Naive B cell (primary cell): ENCODE results near the gene AP3B1. TPM values are rescaled to one million over a fixed set of nuclear protein-coding genes. Genes with fewer than 3 reads are reported as not detected.
A peak's percentile ranks its signal among the peaks of the same experiment; 100 is the strongest.

Source experiments
- ATAC-seq, 2 donors: fragments of 150-1000 bp; cut with Tn5 transposase; 2 replicates each; pipeline ENCODE4 v1.10.0; 2021; ENCODE audit warnings: low read depth in 2 of 2, mild to moderate bottlenecking in 2 of 2, moderate library complexity in 2 of 2
- DNase-seq: peaks from one replicate; pipeline ENCODE4 v3.0.0; 2022
- H3K27ac Mint-ChIP-seq, 6 donors: one replicate each; pipeline ENCODE4 v1.8.0; 2020 to 2022; ENCODE audit warnings: mild to moderate bottlenecking in 6 of 6, mixed read lengths in 6 of 6, moderate library complexity in 5 of 6, inconsistent platforms in 2 of 6
- H3K27me3 Mint-ChIP-seq, 3 donors: one replicate each; pipeline ENCODE4 v1.8.0; 2021 to 2022; ENCODE audit warnings: mixed read lengths in 3 of 3, mild to moderate bottlenecking in 1 of 3
- H3K36me3 Mint-ChIP-seq, 2 donors: one replicate each; pipeline ENCODE4 v1.8.0; 2020 to 2022; ENCODE audit warnings: mixed read lengths in 2 of 2, inconsistent platforms in 1 of 2, mild to moderate bottlenecking in 1 of 2
- H3K4me1 Mint-ChIP-seq, 3 donors: one replicate each; pipeline ENCODE4 v1.8.0; 2020 to 2022; ENCODE audit warnings: mixed read lengths in 3 of 3, inconsistent platforms in 1 of 3, mild to moderate bottlenecking in 1 of 3, moderate library complexity in 1 of 3
- H3K4me3 Mint-ChIP-seq, 8 donors: one replicate each; pipeline ENCODE4 v1.8.0; 2020 to 2022; ENCODE audit warnings: mild to moderate bottlenecking in 8 of 8, mixed read lengths in 8 of 8, moderate library complexity in 8 of 8, inconsistent platforms in 2 of 8
- H3K9me3 Mint-ChIP-seq, 7 donors: one replicate each; pipeline ENCODE4 v1.8.0; 2020 to 2022; ENCODE audit warnings: mixed read lengths in 7 of 7, mild to moderate bottlenecking in 5 of 7, inconsistent platforms in 2 of 7, moderate library complexity in 1 of 7
- polyA plus RNA-seq, 6 donors: library from polyadenylated mRNA; unstranded; fragments of 300-500 nt; fragmentation: Illumina TruSeq; gene quantifications; one replicate each; pipeline ENCODE4 v1.2.3, GENCODE V29; 2021; ENCODE audit warnings: low read depth in 6 of 6

The AP3B1 gene
- polyA plus RNA-seq, 6 donors from 2014 or later = 57.1 to 152 (median 98.9) TPM

DNA sequence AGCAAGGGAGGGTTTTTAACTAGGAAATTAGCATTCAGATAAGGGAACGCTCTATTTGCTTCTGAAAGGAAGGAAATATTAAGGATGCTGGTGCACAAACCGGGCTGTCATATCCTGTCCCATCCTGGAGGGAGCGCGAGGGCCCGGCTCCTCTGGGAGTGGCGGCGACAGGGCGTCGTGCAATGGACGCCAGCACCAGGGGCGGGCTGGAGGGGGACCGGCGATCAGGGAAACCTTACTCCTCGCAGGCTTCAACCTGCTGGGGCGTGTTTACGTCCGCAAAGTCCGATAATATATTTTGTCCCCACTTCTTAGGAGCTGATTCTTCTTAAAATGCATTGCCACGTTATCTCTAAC is 321.3 kb downstream of the AP3B1 start:
- Mint-ChIP-seq H3K36me3 (no peaks in the 10 kb centered on the region), H3K27me3 (peaks cover 63 to 84% (median 75%) of the 10 kb centered on the region in 3 donors), H3K9me3 (peaks cover 0 to 2% (median 0%) of the 10 kb centered on the region in 7 donors), H3K4me1 (peaks cover 12 to 24% (median 18%) of the 10 kb centered on the region in 3 donors), H3K27ac (peak overlapping the region in 2 of 6 donors; percentile 51 to 88), H3K4me3 (peak overlapping the region; percentile 65 to 90 (median 85))
- DNase-seq = no peak
- no peak for ATAC-seq

DNA sequence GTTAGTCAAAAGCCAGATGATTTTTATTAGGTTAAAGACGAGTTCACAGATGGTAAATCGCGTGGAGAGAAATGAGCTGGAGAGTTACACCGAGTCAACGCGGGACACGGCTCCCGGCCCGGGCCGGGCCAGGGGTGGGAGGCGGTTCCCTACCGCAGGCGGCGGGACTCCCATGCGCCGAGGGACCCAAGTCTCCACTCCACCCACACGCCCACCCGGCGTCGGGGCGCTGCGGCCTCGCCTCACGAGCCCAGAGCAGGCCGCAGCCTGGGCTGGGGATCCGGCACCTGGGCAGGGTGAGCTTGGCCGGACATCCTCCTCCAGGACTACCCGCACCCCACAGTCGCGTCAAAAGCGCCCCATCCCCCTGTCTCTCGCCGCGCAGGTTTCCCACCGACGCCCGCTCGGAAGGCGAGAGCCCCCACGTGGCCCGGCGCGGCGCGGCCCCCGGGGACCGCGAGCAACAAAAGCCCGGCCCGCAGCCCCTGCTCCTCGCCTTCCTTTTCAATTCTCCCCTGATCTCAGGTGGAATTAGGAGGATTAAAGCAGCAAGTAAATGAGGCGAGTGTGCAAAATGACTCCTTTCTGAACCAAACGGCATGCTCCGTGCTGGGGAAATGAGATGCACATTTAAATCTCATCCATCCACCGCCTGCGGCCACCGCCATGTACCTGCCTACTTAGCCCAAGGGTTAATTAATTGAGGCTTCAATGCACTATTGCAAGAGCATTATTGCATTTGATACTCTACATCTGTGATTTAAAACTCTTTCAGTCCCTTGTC is 321.8 kb downstream of the AP3B1 start:
- peaks cover 0 to 2% (median 0%) of the 10 kb centered on the region in 7 donors for H3K9me3 Mint-ChIP-seq
- H3K4me3 Mint-ChIP-seq = peak overlapping the region; percentile 65 to 90 (median 85)
- peak; percentile 79 to 80 for ATAC-seq
- H3K36me3 Mint-ChIP-seq = no peaks in the 10 kb centered on the region
- H3K27me3 Mint-ChIP-seq = peaks cover 60 to 80% (median 72%) of the 10 kb centered on the region in 3 donors
- H3K27ac Mint-ChIP-seq = peak overlapping the region in 2 of 6 donors; percentile 51 to 88
- H3K4me1 Mint-ChIP-seq = peaks cover 12 to 24% (median 18%) of the 10 kb centered on the region in 3 donors
- DNase-seq = peak; percentile 26

DNA sequence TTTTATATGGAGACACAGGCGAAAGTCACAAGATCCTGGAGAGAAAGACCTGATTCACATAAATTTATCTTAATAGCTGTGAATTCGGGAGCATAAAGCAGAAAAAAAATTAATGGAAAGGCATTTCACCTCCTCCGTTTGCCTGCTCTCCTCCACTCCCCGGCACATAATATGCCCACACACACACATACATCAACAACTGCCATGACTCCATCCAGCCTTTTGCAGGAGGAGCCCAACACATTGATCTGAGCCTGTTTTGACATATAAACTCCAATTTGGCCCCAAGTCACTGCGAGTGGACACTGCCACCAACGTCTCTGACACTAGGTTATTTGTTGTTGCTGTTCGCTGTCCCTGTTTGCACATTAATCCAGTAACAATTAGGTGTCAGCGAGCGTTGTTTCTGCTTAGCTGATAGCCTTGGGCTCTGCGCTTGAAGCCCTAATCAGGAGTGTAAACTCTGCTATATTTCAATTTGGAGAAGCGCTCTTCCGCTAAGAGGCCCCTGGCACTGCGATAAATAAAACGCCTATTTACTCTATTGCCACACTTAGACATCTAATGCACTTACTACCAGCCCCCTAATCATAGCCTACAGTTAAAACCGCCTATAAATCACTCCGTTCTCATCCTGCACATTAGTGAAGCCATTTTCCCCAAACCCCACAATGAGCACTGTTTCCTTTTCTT is 322.6 kb downstream of the AP3B1 start:
- DNase-seq (peak; percentile 9), ATAC-seq (peak; percentile 30 to 32)
- H3K4me3 Mint-ChIP-seq = peak overlapping the region; percentile 57 to 84 (median 78)
- H3K27me3 Mint-ChIP-seq = peaks cover 58 to 74% (median 66%) of the 10 kb centered on the region in 3 donors
- H3K9me3 Mint-ChIP-seq = peaks cover 0 to 2% (median 0%) of the 10 kb centered on the region in 7 donors
- peaks cover 12 to 24% (median 18%) of the 10 kb centered on the region in 3 donors for H3K4me1 Mint-ChIP-seq
- H3K36me3 Mint-ChIP-seq = peaks cover 0 to under 1% of the 10 kb centered on the region in 2 donors
- H3K27ac Mint-ChIP-seq = no peak overlapping the region

DNA sequence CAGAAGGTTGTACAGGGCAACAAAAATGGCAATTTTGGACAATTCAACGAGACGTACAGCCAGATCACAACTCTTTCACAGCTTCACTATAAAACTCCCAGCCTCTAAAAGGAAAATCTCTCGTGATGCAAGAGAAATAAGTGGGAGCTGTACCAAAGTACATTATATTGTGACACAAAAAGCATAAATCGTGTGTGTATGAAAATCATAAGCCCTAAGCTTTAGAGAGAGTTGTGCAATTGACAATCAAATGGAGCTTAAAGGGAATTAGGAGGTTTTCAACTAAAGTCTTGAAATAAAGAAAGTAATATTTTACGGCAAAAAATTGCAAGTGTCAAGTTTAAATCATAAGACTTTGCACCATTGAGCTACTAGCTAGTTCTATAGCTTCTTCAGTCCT is 323.6 kb downstream of the AP3B1 start:
- ATAC-seq = no peak
- Mint-ChIP-seq H3K27ac (no peak overlapping the region), H3K4me1 (peaks cover 12 to 24% (median 18%) of the 10 kb centered on the region in 3 donors), H3K4me3 (no peak overlapping the region), H3K27me3 (peaks cover 56 to 74% (median 63%) of the 10 kb centered on the region in 3 donors), H3K36me3 (peaks cover 0 to 7% of the 10 kb centered on the region in 2 donors), H3K9me3 (peaks cover 0 to 4% (median 0%) of the 10 kb centered on the region in 7 donors)
- no peak for DNase-seq

DNA sequence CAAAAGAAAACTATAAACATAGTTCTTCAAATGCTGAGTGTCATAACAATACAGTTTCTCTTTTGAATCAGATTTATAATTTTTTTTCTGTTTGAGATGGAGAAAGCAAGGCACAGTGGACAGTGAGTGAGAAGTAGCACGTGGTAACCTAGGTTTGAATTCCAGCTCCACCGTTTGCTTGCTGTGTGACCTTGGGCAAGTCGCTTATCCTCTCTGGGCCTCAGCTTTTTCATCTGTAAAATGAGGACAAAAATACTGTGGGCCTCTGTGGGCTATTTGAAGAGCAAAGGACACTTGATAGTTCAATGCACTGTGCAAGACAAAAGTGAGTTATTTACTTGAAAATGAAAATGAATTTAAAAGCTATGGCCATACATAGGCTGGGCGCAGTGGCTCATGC is 330.7 kb downstream of the AP3B1 start:
- H3K27me3 Mint-ChIP-seq = peaks cover 47 to 60% (median 51%) of the 10 kb centered on the region in 3 donors
- H3K9me3 Mint-ChIP-seq = peaks cover 0 to 4% (median 0%) of the 10 kb centered on the region in 7 donors
- no peaks in the 10 kb centered on the region for H3K4me1 Mint-ChIP-seq
- no peak overlapping the region for H3K27ac Mint-ChIP-seq
- peaks cover 0 to 7% of the 10 kb centered on the region in 2 donors for H3K36me3 Mint-ChIP-seq
- DNase-seq (no peak), ATAC-seq (no peak)
- H3K4me3 Mint-ChIP-seq = peak overlapping the region in 1 of 8 donors; percentile 35

DNA sequence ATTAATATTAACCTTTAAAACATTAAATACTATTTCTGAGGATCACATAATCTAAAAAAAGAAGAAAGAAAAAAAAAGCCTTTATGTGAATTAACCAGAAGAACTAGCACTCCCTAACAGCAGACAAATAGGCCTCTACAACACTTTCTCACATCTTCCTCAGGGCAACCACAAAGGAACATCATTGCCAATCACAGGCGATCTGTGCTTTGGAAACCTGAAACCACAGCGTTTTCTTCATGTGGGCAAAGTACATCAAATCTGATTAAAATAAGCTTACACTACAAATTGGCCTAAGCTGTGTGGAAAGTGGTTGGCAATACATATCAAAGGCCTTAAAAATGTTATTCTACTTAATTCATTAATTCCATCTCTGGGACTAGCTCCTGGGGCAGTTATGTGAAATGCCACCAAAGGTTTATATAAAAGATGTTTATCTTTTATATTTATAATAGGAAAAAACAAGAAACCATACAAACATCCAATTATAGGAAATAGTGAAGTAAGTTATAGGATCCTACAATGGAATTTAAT is 333.6 kb downstream of the AP3B1 start:
- no peak overlapping the region for H3K4me3 Mint-ChIP-seq
- no peaks in the 10 kb centered on the region for H3K9me3 Mint-ChIP-seq
- peaks cover 40 to 69% (median 59%) of the 10 kb centered on the region in 3 donors for H3K27me3 Mint-ChIP-seq
- no peak overlapping the region for H3K27ac Mint-ChIP-seq
- no peaks in the 10 kb centered on the region for H3K36me3 Mint-ChIP-seq
- peaks cover 0 to 14% (median 4%) of the 10 kb centered on the region in 3 donors for H3K4me1 Mint-ChIP-seq
- no peak for DNase-seq
- no peak for ATAC-seq

DNA sequence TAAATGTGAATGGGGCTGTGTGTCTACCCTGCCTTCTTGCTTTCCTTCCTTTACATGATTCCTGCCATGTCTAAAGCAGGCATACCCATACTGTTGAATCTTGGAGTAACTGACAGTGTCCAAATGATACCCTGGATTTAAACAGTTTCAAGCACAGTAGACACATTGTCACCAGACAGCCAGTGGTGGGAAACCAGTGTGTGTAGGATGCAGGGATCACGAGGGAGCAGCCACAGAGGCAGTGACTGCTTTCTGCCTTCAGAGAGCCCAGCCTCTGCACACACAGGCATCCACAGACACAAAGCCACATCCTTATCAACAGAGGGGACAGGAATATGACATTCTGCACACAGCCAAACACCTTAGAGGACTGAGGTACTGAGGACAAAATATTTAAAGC is 334.2 kb downstream of the AP3B1 start:
- no peak for ATAC-seq
- Mint-ChIP-seq H3K27me3 (peaks cover 40 to 67% (median 59%) of the 10 kb centered on the region in 3 donors), H3K9me3 (no peaks in the 10 kb centered on the region), H3K27ac (no peak overlapping the region), H3K4me3 (no peak overlapping the region), H3K4me1 (peaks cover 0 to 14% (median 4%) of the 10 kb centered on the region in 3 donors), H3K36me3 (no peaks in the 10 kb centered on the region)
- no peak for DNase-seq

- DNase-seq (no peak), ATAC-seq (no peak)
- peak overlapping the region in 3 of 8 donors; percentile 42 to 67 (median 60) for H3K4me3 Mint-ChIP-seq
- peak overlapping the region in 1 of 6 donors; percentile 9 for H3K27ac Mint-ChIP-seq
- peaks cover 38 to 66% (median 58%) of the 10 kb centered on the region in 3 donors for H3K27me3 Mint-ChIP-seq
- peaks cover 0 to 14% (median 4%) of the 10 kb centered on the region in 3 donors for H3K4me1 Mint-ChIP-seq
- no peaks in the 10 kb centered on the region for H3K9me3 Mint-ChIP-seq
- H3K36me3 Mint-ChIP-seq = no peaks in the 10 kb centered on the region
Measured at GRCh38 chr5:77958642-77959330, 335.7 kb downstream of the AP3B1 start.

- Mint-ChIP-seq H3K27ac (peak overlapping the region in 2 of 6 donors; percentile 3 to 9), H3K36me3 (no peaks in the 10 kb centered on the region), H3K9me3 (no peaks in the 10 kb centered on the region), H3K27me3 (peaks cover 43 to 58% (median 56%) of the 10 kb centered on the region in 3 donors), H3K4me1 (peaks cover 0 to 14% (median 4%) of the 10 kb centered on the region in 3 donors), H3K4me3 (peak overlapping the region in 7 of 8 donors; percentile 5 to 80 (median 44))
- DNase-seq (no peak), ATAC-seq (peak; percentile 12 to 25)
Measured at GRCh38 chr5:77957931-77958521, 336.5 kb downstream of the AP3B1 start.

- Mint-ChIP-seq H3K4me1 (peaks cover 0 to 14% (median 4%) of the 10 kb centered on the region in 3 donors), H3K4me3 (peak overlapping the region in 7 of 8 donors; percentile 5 to 79 (median 47)), H3K27ac (no peak overlapping the region), H3K36me3 (no peaks in the 10 kb centered on the region), H3K9me3 (no peaks in the 10 kb centered on the region), H3K27me3 (peaks cover 42 to 53% (median 51%) of the 10 kb centered on the region in 3 donors)
- DNase-seq (no peak), ATAC-seq (peak in 1 of 2 donors; percentile 25)
Measured at GRCh38 chr5:77957516-77957915, 337.0 kb downstream of the AP3B1 start.

DNA sequence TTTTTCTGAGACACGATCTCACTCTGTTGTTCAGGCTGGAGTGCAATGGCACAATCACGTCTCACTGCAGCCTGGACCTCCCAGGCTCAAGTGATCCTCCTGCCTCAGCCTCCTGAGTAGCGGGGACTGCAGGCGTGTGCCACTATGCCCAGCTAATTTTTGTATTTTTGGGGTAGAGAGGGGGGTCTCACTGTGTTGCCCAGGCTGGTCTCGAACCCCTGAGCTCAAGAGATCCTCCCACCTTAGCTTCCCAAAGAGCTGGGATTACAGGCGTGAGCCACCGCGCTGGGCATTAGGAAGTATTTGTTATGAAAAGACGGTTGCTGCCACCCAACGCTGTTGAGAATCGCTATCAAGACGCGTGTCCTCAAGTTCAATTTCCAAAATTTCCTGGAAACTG is 337.4 kb downstream of the AP3B1 start:
- H3K9me3 Mint-ChIP-seq = no peaks in the 10 kb centered on the region
- H3K36me3 Mint-ChIP-seq = no peaks in the 10 kb centered on the region
- DNase-seq = no peak
- no peak overlapping the region for H3K27ac Mint-ChIP-seq
- H3K4me3 Mint-ChIP-seq = peak overlapping the region in 4 of 8 donors; percentile 47 to 79 (median 64)
- H3K27me3 Mint-ChIP-seq = peaks cover 39 to 50% (median 49%) of the 10 kb centered on the region in 3 donors
- peaks cover 0 to 14% (median 4%) of the 10 kb centered on the region in 3 donors for H3K4me1 Mint-ChIP-seq
- ATAC-seq = no peak

DNA sequence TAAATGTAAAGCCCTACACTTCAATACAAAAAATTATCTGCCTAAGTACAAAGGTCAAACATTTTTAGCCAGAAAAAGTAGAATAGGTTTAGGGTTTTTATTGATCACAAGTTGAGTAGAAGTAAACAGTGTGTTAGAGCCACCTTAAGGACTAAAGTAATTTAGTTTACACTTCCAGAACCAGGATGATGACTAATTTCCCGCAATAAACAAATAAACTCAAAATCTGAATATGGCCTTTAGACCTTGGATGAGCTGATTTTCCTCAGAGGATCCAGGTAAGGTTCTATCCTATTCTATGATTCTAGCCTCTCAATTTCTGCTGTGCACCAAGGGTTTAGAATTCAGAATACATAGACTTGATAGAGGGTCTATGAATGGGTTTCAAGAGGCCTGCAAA is 338.9 kb downstream of the AP3B1 start:
- ATAC-seq (no peak), DNase-seq (no peak)
- Mint-ChIP-seq H3K27me3 (peaks cover 48 to 50% (median 48%) of the 10 kb centered on the region in 3 donors), H3K36me3 (no peaks in the 10 kb centered on the region), H3K9me3 (no peaks in the 10 kb centered on the region), H3K4me1 (peaks cover 0 to 14% (median 4%) of the 10 kb centered on the region in 3 donors), H3K4me3 (no peak overlapping the region), H3K27ac (no peak overlapping the region)
